Sigmoid colon (tissue), 4 donors: ENCODE results near the gene TFB2M.

ENCODE experiments used
- EP300 ChIP-seq, 4 donors: sonication (generic); formaldehyde crosslinking; IDR thresholded peaks; one replicate each; pipeline ENCODE4 v1.6.1; 2017; ENCODE audit warnings: antibody characterized with exemption in 4 of 4
- POLR2A ChIP-seq, 2 donors: fragments of 450-650 bp; IDR thresholded peaks; one replicate each; pipeline ENCODE4 v1.6.1; 2016; ENCODE audit warnings: antibody characterized with exemption in 2 of 2, mild to moderate bottlenecking in 2 of 2, moderate library complexity in 2 of 2
- POLR2AphosphoS5 ChIP-seq, 4 donors: sonication (generic); formaldehyde crosslinking; IDR thresholded peaks; one replicate each; pipeline ENCODE4 v1.6.1; 2017; ENCODE audit warnings: antibody characterized with exemption in 4 of 4
- TF ChIP-seq, protein P1 (sequence below), 4 experiments: fragments of 450-650 bp in 3 of 4; fragments of 200-600 bp in 1 of 4; IDR thresholded peaks; one replicate each; pipeline ENCODE4 v1.5.1; 2016 to 2019; ENCODE audit warnings: antibody characterized with exemption in 4 of 4, mild to moderate bottlenecking in 3 of 4, moderate library complexity in 2 of 4

- TF ChIP-seq, protein P1, sequence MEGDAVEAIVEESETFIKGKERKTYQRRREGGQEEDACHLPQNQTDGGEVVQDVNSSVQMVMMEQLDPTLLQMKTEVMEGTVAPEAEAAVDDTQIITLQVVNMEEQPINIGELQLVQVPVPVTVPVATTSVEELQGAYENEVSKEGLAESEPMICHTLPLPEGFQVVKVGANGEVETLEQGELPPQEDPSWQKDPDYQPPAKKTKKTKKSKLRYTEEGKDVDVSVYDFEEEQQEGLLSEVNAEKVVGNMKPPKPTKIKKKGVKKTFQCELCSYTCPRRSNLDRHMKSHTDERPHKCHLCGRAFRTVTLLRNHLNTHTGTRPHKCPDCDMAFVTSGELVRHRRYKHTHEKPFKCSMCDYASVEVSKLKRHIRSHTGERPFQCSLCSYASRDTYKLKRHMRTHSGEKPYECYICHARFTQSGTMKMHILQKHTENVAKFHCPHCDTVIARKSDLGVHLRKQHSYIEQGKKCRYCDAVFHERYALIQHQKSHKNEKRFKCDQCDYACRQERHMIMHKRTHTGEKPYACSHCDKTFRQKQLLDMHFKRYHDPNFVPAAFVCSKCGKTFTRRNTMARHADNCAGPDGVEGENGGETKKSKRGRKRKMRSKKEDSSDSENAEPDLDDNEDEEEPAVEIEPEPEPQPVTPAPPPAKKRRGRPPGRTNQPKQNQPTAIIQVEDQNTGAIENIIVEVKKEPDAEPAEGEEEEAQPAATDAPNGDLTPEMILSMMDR (IDR thresholded peaks at IDR 0.05), result no peak
- TF ChIP-seq EP300 (IDR thresholded peaks at IDR 0.05), result no peak
- TF ChIP-seq POLR2A (IDR thresholded peaks at IDR 0.05), result no peak
- no peak for TF ChIP-seq POLR2AphosphoS5 (IDR thresholded peaks at IDR 0.05)
Measured at GRCh38 chr1:246534114-246534513, 31.9 kb downstream of the TFB2M start.
